ENCODE measurements around the gene ADAMTS9.

- no peak for TF ChIP-seq CTCF (IDR thresholded peaks at IDR 0.05 in 8 of 11, conservative IDR thresholded peaks at IDR 0.05 in 3 of 11)
- TF ChIP-seq POLR2A (IDR thresholded peaks at IDR 0.05), result no peak
Observed at GRCh38 chr3:64681827-64682226, 6.0 kb downstream of the ADAMTS9 start.
